HUDEP-2 (cell line): Measurements from ENCODE around the gene ARTN.

ENCODE experiments used
- DNase-seq, 76 experiments: peaks; one replicate each; lab custom pipeline; 2025; ENCODE audit not compliant: unreplicated experiment in 76 of 76; lab: John Stamatoyannopoulos, UW

The ARTN gene

GRCh38 chr1:43982241-43982640 is 48.6 kb downstream of the ARTN start:
- DNase-seq = no peak

- no peak for DNase-seq
Observed at GRCh38 chr1:43982808-43983207, 49.2 kb downstream of the ARTN start.

- no peak for DNase-seq
Observed at GRCh38 chr1:43983253-43983899, 49.8 kb downstream of the ARTN start.

GRCh38 chr1:43984855-43985254 is 51.3 kb downstream of the ARTN start:
- no peak for DNase-seq

- no peak for DNase-seq
Observed at GRCh38 chr1:43985984-43986595, 52.5 kb downstream of the ARTN start.

GRCh38 chr1:43986712-43987111 is 53.1 kb downstream of the ARTN start:
- DNase-seq = no peak
